GM12878 (cell line): ENCODE measurements around the gene PLXNC1. TPM values are rescaled to one million over a fixed set of nuclear protein-coding genes. Genes with fewer than 3 reads are reported as not detected.

Source experiments
- BMI1 ChIP-seq: fragments of 450-650 bp; IDR thresholded peaks from 2 replicates; pipeline ENCODE4 v1.6.1; 2016; ENCODE audit warnings: mild to moderate bottlenecking, moderate library complexity, borderline replicate concordance
- CBFB ChIP-seq: IDR thresholded peaks from 2 replicates; pipeline ENCODE4 v1.6.1; 2016; ENCODE audit warnings: antibody characterized with exemption, low read depth
- CBX5 ChIP-seq: sonication (generic); IDR thresholded peaks from 2 replicates; pipeline ENCODE4 v1.6.1; 2016; ENCODE audit warnings: low read depth, moderate library complexity, mild to moderate bottlenecking, inconsistent platforms
- CREM ChIP-seq: IDR thresholded peaks from 2 replicates; pipeline ENCODE4 v1.6.1; 2014; ENCODE audit warnings: antibody characterized with exemption, low read depth
- ETV6 ChIP-seq, 2 experiments: fragments of 450-650 bp in 1 of 2; IDR thresholded peaks in 1 of 2; conservative IDR thresholded peaks in 1 of 2; 2 replicates each; pipeline ENCODE4 v1.6.1; 2014; ENCODE audit warnings: antibody characterized with exemption in 1 of 2, borderline replicate concordance in 1 of 2, low read depth in 1 of 2, mild to moderate bottlenecking in 1 of 2, moderate library complexity in 1 of 2
- HCFC1 ChIP-seq: fragments of 150-350 bp; IDR thresholded peaks from 2 replicates; pipeline ENCODE4 v1.6.1; 2014; ENCODE audit warnings: low read length
- IKZF1 ChIP-seq: fragments of 450-650 bp; conservative IDR thresholded peaks from 2 replicates; pipeline ENCODE4 v1.6.1; 2017; ENCODE audit warnings: antibody characterized with exemption, mild to moderate bottlenecking
- IKZF2 ChIP-seq, 2 experiments: fragments of 450-650 bp; IDR thresholded peaks; 2 replicates each; pipeline ENCODE4 v1.6.1; 2017; ENCODE audit warnings: mild to moderate bottlenecking in 2 of 2, moderate library complexity in 2 of 2
- JUNB ChIP-seq: IDR thresholded peaks from 2 replicates; pipeline ENCODE4 v1.6.1; 2016; ENCODE audit warnings: antibody characterized with exemption, mild to moderate bottlenecking
- MEF2A ChIP-seq: IDR thresholded peaks from 2 replicates; pipeline ENCODE4 v1.6.1; 2011; ENCODE audit warnings: low read depth, mild to moderate bottlenecking, low read length, moderate library complexity; ENCODE audit not compliant: insufficient read depth
- NBN ChIP-seq: fragments of 450-650 bp; IDR thresholded peaks from 2 replicates; pipeline ENCODE4 v1.6.1; 2016
- PKNOX1 ChIP-seq: fragments of 450-650 bp; IDR thresholded peaks from 2 replicates; pipeline ENCODE4 v1.6.1; 2016; ENCODE audit warnings: mild to moderate bottlenecking
- SREBF1 ChIP-seq: IDR thresholded peaks from 2 replicates; pipeline ENCODE4 v1.6.1; 2012; ENCODE audit warnings: mild to moderate bottlenecking, low read length
- ZBTB33 ChIP-seq: fragments of 450-650 bp; IDR thresholded peaks from 2 replicates; pipeline ENCODE4 v1.6.1; 2017; ENCODE audit warnings: mild to moderate bottlenecking
- ZNF592 ChIP-seq: fragments of 450-650 bp; IDR thresholded peaks from 2 replicates; pipeline ENCODE4 v1.6.1; 2017; ENCODE audit warnings: mild to moderate bottlenecking, moderate library complexity
- polyA plus RNA-seq, 11 experiments: library from polyadenylated mRNA; depleted of rRNA in 4 of 11; unstranded in 6 of 11; stranded (reverse) in 5 of 11; fragments of >200 nt; fragmentation: Nextera tagmentation in 4 of 11; fragmentation: Illumina TruSeq in 1 of 11; extraction: Ambion mirVana in 4 of 11; extraction: Trizol in 1 of 11; gene quantifications; 1 replicate in 1 of 11; 2 replicates in 10 of 11; pipeline versions ENCODE4 v1.2.1 to v1.2.3, GENCODE V29; 2011 to 2016; ENCODE audit warnings: inconsistent platforms in 2 of 11, missing spikeins in 2 of 11, low read depth in 1 of 11
- total RNA-seq, 4 experiments: library from RNA; depleted of rRNA in 3 of 4; stranded (reverse); fragments of >200 nt in 3 of 4; fragmentation: Illumina TruSeq in 1 of 4; extraction: Trizol in 1 of 4; gene quantifications; 2 replicates each; pipeline versions ENCODE4 v1.2.1 to v1.2.3, GENCODE V29; 2013 to 2021
- TF ChIP-seq, protein P1 (sequence below): fragments of 450-650 bp; IDR thresholded peaks from 2 replicates; pipeline ENCODE4 v1.6.1; 2016; ENCODE audit warnings: mild to moderate bottlenecking
- TF ChIP-seq, protein P2 (sequence below): fragments of 150-350 bp; IDR thresholded peaks from 2 replicates; pipeline ENCODE4 v1.6.1; 2016; ENCODE audit warnings: low read depth, low read length

The PLXNC1 gene
- total and polyA plus RNA-seq, 10 of the 15 experiments (the other 5 are each of a cell fraction or from before 2014, with no cell fraction given) = 5.2 to 41.2 (median 24.6) TPM

GRCh38 chr12:94175763-94176668 lies 27.6 kb downstream of the PLXNC1 start (continued):
- TF ChIP-seq ETV6 (conservative IDR thresholded peaks at IDR 0.05 in 1 of 2, IDR thresholded peaks at IDR 0.05 in 1 of 2; ENCODE audit: borderline replicate concordance in 1 of 2, low read depth in 1 of 2) (peak in 1 of 2 experiments; percentile 73; a peak in 1 of 4 replicates), IKZF2 (IDR thresholded peaks at IDR 0.05) (peak; percentile 59 to 60; a peak in 3 of 4 replicates), HCFC1 (no peak), ZNF592 (no peak), SREBF1 (no peak), IKZF1 (peak; percentile 51; the same call in 1 of the 2 replicates), PKNOX1 (no peak), CBX5 (0 out of 2 replicates have a peak, but pooled peaks have one; percentile 17), MEF2A (peak; percentile 78), NBN (0 out of 2 replicates have a peak, but pooled peaks have one; percentile 18), ZBTB33 (no peak), JUNB (peak; percentile 53), BMI1 (no peak), CREM (0 out of 2 replicates have a peak, but pooled peaks have one; percentile 15), CBFB (0 out of 2 replicates have a peak, but pooled peaks have one; percentile 19)
- TF ChIP-seq, protein P1, sequence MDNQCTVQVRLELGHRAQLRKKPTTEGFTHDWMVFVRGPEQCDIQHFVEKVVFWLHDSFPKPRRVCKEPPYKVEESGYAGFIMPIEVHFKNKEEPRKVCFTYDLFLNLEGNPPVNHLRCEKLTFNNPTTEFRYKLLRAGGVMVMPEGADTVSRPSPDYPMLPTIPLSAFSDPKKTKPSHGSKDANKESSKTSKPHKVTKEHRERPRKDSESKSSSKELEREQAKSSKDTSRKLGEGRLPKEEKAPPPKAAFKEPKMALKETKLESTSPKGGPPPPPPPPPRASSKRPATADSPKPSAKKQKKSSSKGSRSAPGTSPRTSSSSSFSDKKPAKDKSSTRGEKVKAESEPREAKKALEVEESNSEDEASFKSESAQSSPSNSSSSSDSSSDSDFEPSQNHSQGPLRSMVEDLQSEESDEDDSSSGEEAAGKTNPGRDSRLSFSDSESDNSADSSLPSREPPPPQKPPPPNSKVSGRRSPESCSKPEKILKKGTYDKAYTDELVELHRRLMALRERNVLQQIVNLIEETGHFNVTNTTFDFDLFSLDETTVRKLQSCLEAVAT = no peak
- TF ChIP-seq, protein P2, sequence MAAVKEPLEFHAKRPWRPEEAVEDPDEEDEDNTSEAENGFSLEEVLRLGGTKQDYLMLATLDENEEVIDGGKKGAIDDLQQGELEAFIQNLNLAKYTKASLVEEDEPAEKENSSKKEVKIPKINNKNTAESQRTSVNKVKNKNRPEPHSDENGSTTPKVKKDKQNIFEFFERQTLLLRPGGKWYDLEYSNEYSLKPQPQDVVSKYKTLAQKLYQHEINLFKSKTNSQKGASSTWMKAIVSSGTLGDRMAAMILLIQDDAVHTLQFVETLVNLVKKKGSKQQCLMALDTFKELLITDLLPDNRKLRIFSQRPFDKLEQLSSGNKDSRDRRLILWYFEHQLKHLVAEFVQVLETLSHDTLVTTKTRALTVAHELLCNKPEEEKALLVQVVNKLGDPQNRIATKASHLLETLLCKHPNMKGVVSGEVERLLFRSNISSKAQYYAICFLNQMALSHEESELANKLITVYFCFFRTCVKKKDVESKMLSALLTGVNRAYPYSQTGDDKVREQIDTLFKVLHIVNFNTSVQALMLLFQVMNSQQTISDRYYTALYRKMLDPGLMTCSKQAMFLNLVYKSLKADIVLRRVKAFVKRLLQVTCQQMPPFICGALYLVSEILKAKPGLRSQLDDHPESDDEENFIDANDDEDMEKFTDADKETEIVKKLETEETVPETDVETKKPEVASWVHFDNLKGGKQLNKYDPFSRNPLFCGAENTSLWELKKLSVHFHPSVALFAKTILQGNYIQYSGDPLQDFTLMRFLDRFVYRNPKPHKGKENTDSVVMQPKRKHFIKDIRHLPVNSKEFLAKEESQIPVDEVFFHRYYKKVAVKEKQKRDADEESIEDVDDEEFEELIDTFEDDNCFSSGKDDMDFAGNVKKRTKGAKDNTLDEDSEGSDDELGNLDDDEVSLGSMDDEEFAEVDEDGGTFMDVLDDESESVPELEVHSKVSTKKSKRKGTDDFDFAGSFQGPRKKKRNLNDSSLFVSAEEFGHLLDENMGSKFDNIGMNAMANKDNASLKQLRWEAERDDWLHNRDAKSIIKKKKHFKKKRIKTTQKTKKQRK = no peak
